Stomach smooth muscle (tissue), 2 donors: Measurements from ENCODE around the gene GPC3.

Experiments
- H3K27ac ChIP-seq: one replicate; pipeline ENCODE4 v1.7.0; 2013; ENCODE audit warnings: mild to moderate bottlenecking, low read length, inconsistent platforms
- H3K27me3 ChIP-seq, 2 donors: one replicate each; pipeline ENCODE4 v1.7.0; 2013; ENCODE audit warnings: low read length in 2 of 2; ENCODE audit not compliant: insufficient read depth in 2 of 2, control insufficient read depth in 1 of 2
- H3K36me3 ChIP-seq, 2 donors: one replicate each; pipeline ENCODE4 v1.7.0; 2013; ENCODE audit warnings: low read length in 2 of 2; ENCODE audit not compliant: control insufficient read depth in 2 of 2, insufficient read depth in 2 of 2
- H3K4me1 ChIP-seq: one replicate; pipeline ENCODE4 v1.7.0; 2013; ENCODE audit warnings: low read length; ENCODE audit not compliant: control insufficient read depth, insufficient read depth
- H3K4me3 ChIP-seq, 2 donors: one replicate each; pipeline ENCODE4 v1.7.0; 2013; ENCODE audit warnings: low read length in 2 of 2
- H3K9ac ChIP-seq, 2 donors: one replicate each; pipeline ENCODE4 v1.7.0; 2013; ENCODE audit warnings: low read length in 2 of 2, mild to moderate bottlenecking in 1 of 2
- H3K9me3 ChIP-seq, 2 donors: one replicate each; pipeline ENCODE4 v1.7.0; 2013; ENCODE audit warnings: low read length in 2 of 2; ENCODE audit not compliant: control insufficient read depth in 2 of 2
- donor health status: healthy.
- donor health status: Pancreatic carcinoma.

The GPC3 gene

GRCh38 chrX:133928365-133928764 lies 57.0 kb downstream of the GPC3 start:
- no peak overlapping the region for H3K27ac ChIP-seq
- H3K36me3 ChIP-seq = no peaks in the 10 kb centered on the region
- no peaks in the 10 kb centered on the region for H3K4me1 ChIP-seq
- H3K27me3 ChIP-seq = peaks cover 0 to 8% of the 10 kb centered on the region in 2 donors
- peaks cover 0 to 4% of the 10 kb centered on the region in 2 donors for H3K9me3 ChIP-seq
- no peak overlapping the region for H3K9ac ChIP-seq
- no peak overlapping the region for H3K4me3 ChIP-seq

DNA sequence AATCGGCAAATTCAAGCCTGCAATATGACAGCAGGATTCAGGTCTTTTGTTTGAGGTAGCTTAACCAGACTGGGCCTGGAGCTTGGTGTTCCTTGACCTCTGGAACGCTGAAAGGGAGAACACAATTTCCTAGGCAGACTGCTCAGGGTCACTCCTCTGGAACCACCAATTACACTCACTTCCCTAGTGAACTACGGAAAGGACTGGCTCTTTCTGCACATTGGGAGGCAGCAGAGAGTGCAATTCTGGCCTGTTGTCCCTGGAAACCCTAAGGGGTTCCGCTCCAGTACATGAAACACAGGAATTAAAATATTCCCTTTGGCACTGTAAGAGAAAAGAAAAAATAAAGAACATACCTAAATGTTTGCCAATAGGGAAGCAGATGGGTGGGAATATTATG lies 58.6 kb downstream of the GPC3 start:
- Histone ChIP-seq H3K27ac (no peak overlapping the region), H3K36me3 (no peaks in the 10 kb centered on the region), H3K9ac (no peak overlapping the region), H3K4me1 (no peaks in the 10 kb centered on the region), H3K4me3 (no peak overlapping the region), H3K9me3 (peaks cover 0 to 4% of the 10 kb centered on the region in 2 donors), H3K27me3 (peaks cover 0 to 11% of the 10 kb centered on the region in 2 donors)

DNA sequence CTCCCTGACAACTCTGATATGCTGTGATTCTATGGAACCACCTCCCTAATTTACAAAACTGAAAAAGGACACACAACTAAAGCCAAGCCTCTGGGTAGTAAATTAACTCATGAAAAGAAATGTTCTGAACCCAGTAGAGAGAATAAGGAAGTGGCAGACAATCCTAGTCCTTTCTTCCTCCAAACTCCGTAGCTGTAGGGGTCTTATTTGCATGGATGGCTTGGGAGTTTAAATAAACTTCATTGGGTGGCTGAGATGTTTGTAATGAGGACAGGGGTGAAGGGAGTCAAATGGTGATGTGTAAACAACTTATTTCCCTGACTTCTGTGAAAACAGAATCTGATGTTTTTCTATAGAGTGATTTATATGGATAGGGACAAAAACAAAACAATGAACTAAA lies 59.3 kb downstream of the GPC3 start:
- no peak overlapping the region for H3K9ac ChIP-seq
- peaks cover 0 to 4% of the 10 kb centered on the region in 2 donors for H3K9me3 ChIP-seq
- no peaks in the 10 kb centered on the region for H3K4me1 ChIP-seq
- H3K36me3 ChIP-seq = no peaks in the 10 kb centered on the region
- H3K27ac ChIP-seq = no peak overlapping the region
- H3K4me3 ChIP-seq = no peak overlapping the region
- H3K27me3 ChIP-seq = peaks cover 0 to 10% of the 10 kb centered on the region in 2 donors

- Histone ChIP-seq H3K9me3 (peaks cover 0 to 4% of the 10 kb centered on the region in 2 donors), H3K4me1 (no peaks in the 10 kb centered on the region), H3K27ac (no peak overlapping the region), H3K27me3 (peaks cover 0 to 8% of the 10 kb centered on the region in 2 donors), H3K4me3 (no peak overlapping the region), H3K36me3 (no peaks in the 10 kb centered on the region), H3K9ac (no peak overlapping the region)
These were observed 60.8 kb downstream of the GPC3 start for GRCh38 chrX:133924548-133924947.

GRCh38 chrX:133923548-133923947 lies 61.8 kb downstream of the GPC3 start:
- H3K4me1 ChIP-seq = no peaks in the 10 kb centered on the region
- peaks cover 0 to 2% of the 10 kb centered on the region in 2 donors for H3K9me3 ChIP-seq
- H3K27ac ChIP-seq = no peak overlapping the region
- H3K4me3 ChIP-seq = no peak overlapping the region
- peaks cover 0 to 13% of the 10 kb centered on the region in 2 donors for H3K27me3 ChIP-seq
- H3K9ac ChIP-seq = no peak overlapping the region
- H3K36me3 ChIP-seq = no peaks in the 10 kb centered on the region

DNA sequence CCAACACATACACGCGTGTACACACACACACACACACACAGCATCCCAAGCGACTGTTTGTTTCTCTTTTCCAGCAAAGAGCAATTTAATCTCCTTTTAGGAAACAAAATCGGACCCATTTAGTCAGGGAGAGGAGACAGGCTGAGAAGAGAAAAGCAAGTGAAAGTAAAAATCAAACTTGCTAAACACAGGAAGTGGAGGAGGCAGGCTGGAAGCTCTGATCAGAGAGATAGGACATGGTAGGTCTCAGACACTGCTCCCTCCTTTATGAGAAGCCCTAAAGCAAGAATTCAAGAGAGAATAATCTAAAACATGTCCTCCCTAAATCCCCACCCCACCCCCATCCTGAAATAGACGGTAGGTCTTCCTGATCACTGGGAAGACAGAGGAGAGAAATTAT lies 62.3 kb downstream of the GPC3 start:
- no peaks in the 10 kb centered on the region for H3K4me1 ChIP-seq
- no peak overlapping the region for H3K27ac ChIP-seq
- H3K36me3 ChIP-seq = no peaks in the 10 kb centered on the region
- no peak overlapping the region for H3K9ac ChIP-seq
- H3K27me3 ChIP-seq = peaks cover 0 to 13% of the 10 kb centered on the region in 2 donors
- no peaks in the 10 kb centered on the region for H3K9me3 ChIP-seq
- H3K4me3 ChIP-seq = no peak overlapping the region

- Histone ChIP-seq H3K4me3 (no peak overlapping the region), H3K4me1 (no peaks in the 10 kb centered on the region), H3K36me3 (no peaks in the 10 kb centered on the region), H3K27ac (no peak overlapping the region), H3K27me3 (peaks cover 0 to 13% of the 10 kb centered on the region in 2 donors), H3K9me3 (no peaks in the 10 kb centered on the region), H3K9ac (no peak overlapping the region)
These were observed 63.0 kb downstream of the GPC3 start for GRCh38 chrX:133922390-133922771.

DNA sequence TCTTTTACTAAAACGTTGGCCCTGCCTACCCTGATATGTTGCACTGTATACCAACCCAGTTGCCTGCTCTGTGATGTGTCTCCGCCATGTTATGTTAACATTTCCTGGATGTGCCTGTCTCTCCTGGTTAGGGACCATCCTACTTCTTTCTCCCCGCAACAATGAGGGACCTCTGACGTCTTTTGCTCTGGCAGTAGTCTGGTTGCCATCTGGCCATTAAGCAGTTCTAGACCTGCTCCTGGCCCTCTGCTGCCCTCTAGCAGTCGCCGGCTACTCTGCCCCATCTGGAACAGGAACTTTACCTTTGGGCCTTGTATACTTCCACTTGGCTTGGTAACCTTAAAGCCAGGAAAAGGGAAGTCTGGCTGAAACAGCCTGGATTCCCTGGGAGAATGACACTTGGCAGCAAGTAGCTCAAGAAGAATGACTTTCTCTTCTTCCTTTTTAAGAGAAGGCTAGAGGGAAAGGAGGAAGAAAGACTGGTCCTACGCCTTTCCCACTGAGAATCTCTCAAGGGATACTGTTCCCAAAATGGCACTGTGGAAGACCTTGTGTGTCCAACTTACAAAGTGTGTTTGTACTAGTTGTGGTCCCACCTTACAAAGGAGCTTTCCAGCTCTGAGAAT lies 63.5 kb downstream of the GPC3 start:
- Histone ChIP-seq H3K9ac (no peak overlapping the region), H3K36me3 (no peaks in the 10 kb centered on the region), H3K27ac (no peak overlapping the region), H3K4me1 (no peaks in the 10 kb centered on the region), H3K9me3 (peaks cover 0 to 3% of the 10 kb centered on the region in 2 donors), H3K27me3 (peaks cover 0 to 13% of the 10 kb centered on the region in 2 donors), H3K4me3 (no peak overlapping the region)

GRCh38 chrX:133921086-133921485 lies 64.3 kb downstream of the GPC3 start:
- H3K27me3 ChIP-seq = peaks cover 0 to 13% of the 10 kb centered on the region in 2 donors
- H3K9ac ChIP-seq = no peak overlapping the region
- H3K4me1 ChIP-seq = no peaks in the 10 kb centered on the region
- no peak overlapping the region for H3K4me3 ChIP-seq
- H3K27ac ChIP-seq = no peak overlapping the region
- H3K9me3 ChIP-seq = peaks cover 0 to 3% of the 10 kb centered on the region in 2 donors
- no peaks in the 10 kb centered on the region for H3K36me3 ChIP-seq

DNA sequence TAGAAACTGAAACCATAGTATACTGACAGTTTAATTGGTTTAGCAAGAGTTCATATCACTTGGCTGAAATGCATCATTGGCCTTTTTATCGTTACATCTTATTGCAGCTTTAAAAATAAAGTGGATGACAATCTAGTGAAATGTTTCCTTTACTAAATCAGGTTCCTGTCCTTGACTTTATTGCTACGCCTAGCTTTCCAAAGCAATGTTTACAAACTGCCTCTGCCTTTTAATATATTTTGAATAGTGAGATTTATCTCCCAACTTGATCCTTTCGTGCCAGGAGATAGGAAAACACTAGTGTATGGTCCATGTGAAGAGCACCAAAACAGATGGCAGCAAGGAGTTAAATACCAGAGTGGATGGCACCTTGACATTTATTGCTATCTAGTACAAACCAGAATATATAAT lies 67.0 kb downstream of the GPC3 start:
- peaks cover 0 to 9% of the 10 kb centered on the region in 2 donors for H3K27me3 ChIP-seq
- H3K4me1 ChIP-seq = no peaks in the 10 kb centered on the region
- no peak overlapping the region for H3K27ac ChIP-seq
- no peak overlapping the region for H3K4me3 ChIP-seq
- no peak overlapping the region for H3K9ac ChIP-seq
- no peaks in the 10 kb centered on the region for H3K36me3 ChIP-seq
- peaks cover 0 to 3% of the 10 kb centered on the region in 2 donors for H3K9me3 ChIP-seq

- H3K36me3 ChIP-seq = no peaks in the 10 kb centered on the region
- peaks cover 0 to 9% of the 10 kb centered on the region in 2 donors for H3K27me3 ChIP-seq
- H3K4me3 ChIP-seq = no peak overlapping the region
- no peak overlapping the region for H3K9ac ChIP-seq
- H3K9me3 ChIP-seq = peaks cover 0 to 3% of the 10 kb centered on the region in 2 donors
- no peaks in the 10 kb centered on the region for H3K4me1 ChIP-seq
- H3K27ac ChIP-seq = no peak overlapping the region
These were observed 68.2 kb downstream of the GPC3 start for GRCh38 chrX:133916984-133917722.
